ENCODE measurements around the gene FSHR. TPM values are rescaled to one million over a fixed set of nuclear protein-coding genes. Genes with fewer than 3 reads are reported as not detected.

Gene FSHR
- total and polyA plus RNA-seq, 2 of the 8 experiments (the other 6 are each of a cell fraction or from before 2014, with no cell fraction given), result not detected

- FAIRE-seq, result no peak
- no peak overlapping the region for H3K27ac ChIP-seq (ENCODE audit: low read depth, low read length)
- H4K5ac ChIP-seq (ENCODE audit: insufficient read length, low read depth, low read length), result no peak overlapping the region
- no peak overlapping the region for H2AK5ac ChIP-seq (ENCODE audit: low read depth, low read length)
- H3K23ac ChIP-seq (ENCODE audit: insufficient read length), result no peak overlapping the region
- no peaks in the 10 kb centered on the region for H3K27me3 ChIP-seq (replicated peaks in 1 of 4; ENCODE audit: control insufficient read depth in 3 of 4, extremely low read depth in 1 of 4, insufficient read depth in 3 of 4, low read length in 3 of 4)
- no peak overlapping the region for H4K8ac ChIP-seq (ENCODE audit: extremely low read depth, insufficient read depth, low read length)
- H3K56ac ChIP-seq (replicated peaks; ENCODE audit: insufficient read length, low read depth, low read length), result no peak overlapping the region
- peak overlapping the region; percentile 63 for H2AFZ ChIP-seq (ENCODE audit: low read length)
- no peak overlapping the region for H3K18ac ChIP-seq (ENCODE audit: extremely low read depth, low read length)
- ChIA-PET CTCF (ENCODE audit: partially characterized antibody) (interaction anchor here (1.1 to 1.9 kb wide), 3 partner anchors 9 to 538 kb away, joined by 3 to 6 read pairs (median 5); no protein-coding TSS in a partner anchor), POLR2A (ENCODE audit: partially characterized antibody) (no interaction called here)
- no peaks in the 10 kb centered on the region for H3K4me1 ChIP-seq (replicated peaks in 1 of 4; ENCODE audit: control insufficient read depth in 3 of 4, insufficient read depth in 4 of 4, low read length in 3 of 4)
- no peaks in the 10 kb centered on the region for H3K79me1 ChIP-seq (ENCODE audit: low read depth, low read length)
- no peaks in the 10 kb centered on the region for H3K36me3 ChIP-seq (ENCODE audit: control insufficient read depth in 2 of 4, insufficient read depth in 4 of 4, low read length in 3 of 4)
- no peaks in the 10 kb centered on the region for H3K79me2 ChIP-seq (ENCODE audit: control insufficient read depth in 1 of 2, insufficient read depth in 2 of 2, low read length in 2 of 2)
- H2BK15ac ChIP-seq (ENCODE audit: low read length), result no peak overlapping the region
- H3K4ac ChIP-seq (replicated peaks; ENCODE audit: insufficient read length, low read depth, low read length), result no peak overlapping the region
- no peak overlapping the region for H3K4me2 ChIP-seq (ENCODE audit: insufficient read depth in 1 of 2, low read depth in 2 of 2, low read length in 2 of 2)
- no peak overlapping the region for H3K4me3 ChIP-seq (ENCODE audit: extremely low read depth in 1 of 4, insufficient read depth in 2 of 4, low read depth in 3 of 4, low read length in 4 of 4)
- no peak overlapping the region for H2BK5ac ChIP-seq (ENCODE audit: low read depth, low read length)
- H4K91ac ChIP-seq (replicated peaks; ENCODE audit: insufficient read length, low read length), result no peak overlapping the region
- WGBS, 2 experiments (ENCODE audit: extremely low coverage in 1 of 2, insufficient coverage in 1 of 2, insufficient read length in 1 of 2, insufficient replicate concordance in 2 of 2, low coverage in 1 of 2, low lambda C conversion rate in 2 of 2, missing lambda C conversion rate in 1 of 2), result 100% methylated on average over 1 of the region's 3 CpGs; no CpG with 5 or more reads in 1 of the 2 experiments
- no peaks in the 10 kb centered on the region for H4K20me1 ChIP-seq (replicated peaks in 1 of 2; ENCODE audit: control insufficient read depth in 1 of 2, insufficient read depth in 2 of 2, low read length in 2 of 2)
- H3K14ac ChIP-seq (ENCODE audit: insufficient read length), result no peak overlapping the region
- no peaks in the 10 kb centered on the region for H3K9me3 ChIP-seq (ENCODE audit: insufficient read depth in 2 of 2, low read depth in 1 of 2, low read length in 1 of 2)
- H2BK20ac ChIP-seq (ENCODE audit: low read length), result no peak overlapping the region
- no peaks in the 10 kb centered on the region for H3K23me2 ChIP-seq (ENCODE audit: low read depth, low read length)
- H2BK120ac ChIP-seq (replicated peaks; ENCODE audit: low read depth, low read length), result no peak overlapping the region
- no peak for DNase-seq (ENCODE audit: low read depth in 1 of 2, low spot score in 2 of 2)
- no peak overlapping the region for H2BK12ac ChIP-seq (ENCODE audit: low read depth, low read length)
- H3K9ac ChIP-seq (replicated peaks in 1 of 4; ENCODE audit: extremely low read depth in 1 of 4, low read depth in 3 of 4, low read length in 3 of 4), result no peak overlapping the region
- TF ChIP-seq KDM1A (IDR thresholded peaks at IDR 0.05; ENCODE audit: borderline replicate concordance, low read length), result no peak
- no peak for TF ChIP-seq ZNF274 (IDR thresholded peaks at IDR 0.05; ENCODE audit: borderline replicate concordance, extremely low read depth, low read length)
- no peak for TF ChIP-seq JUND (IDR thresholded peaks at IDR 0.05; ENCODE audit: low read length)
- no peak for TF ChIP-seq CTBP2 (IDR thresholded peaks at IDR 0.05; ENCODE audit: borderline replicate concordance, insufficient read depth, insufficient read length, low read length)
- no peak for TF ChIP-seq SUZ12 (IDR thresholded peaks at IDR 0.05; ENCODE audit: low read length)
- no peak for TF ChIP-seq RNF2 (IDR thresholded peaks at IDR 0.05; ENCODE audit: borderline replicate concordance, low read depth, low read length, missing control alignments, poor library complexity, severe bottlenecking)
- no peak for TF ChIP-seq CHD2 (IDR thresholded peaks at IDR 0.05; ENCODE audit: low read length)
- no peak for TF ChIP-seq SP4 (IDR thresholded peaks at IDR 0.05; ENCODE audit: low read length)
- no peak for TF ChIP-seq POLR2AphosphoS5 (IDR thresholded peaks at IDR 0.05; ENCODE audit: low read depth, low read length)
- no peak for TF ChIP-seq CTCF (IDR thresholded peaks at IDR 0.05; ENCODE audit: control extremely low read depth in 1 of 3, insufficient read depth in 1 of 3, low read depth in 1 of 3, low read length in 3 of 3)
- no peak for TF ChIP-seq ASH2L (IDR thresholded peaks at IDR 0.05; ENCODE audit: low read length)
- TF ChIP-seq TBP (IDR thresholded peaks at IDR 0.05; ENCODE audit: low read depth, low read length), result no peak
These were observed 201.7 kb downstream of the FSHR start for GRCh38 chr2:48952614-48953013.
